Pancreas (tissue), 10 donors: Measurements from ENCODE around the gene FHDC1. TPM values are rescaled to one million over a fixed set of nuclear protein-coding genes. Genes with fewer than 3 reads are reported as not detected.
"Not testable (repeated sequence)": the region's sequence is repeated elsewhere in the genome, so short reads cannot be mapped to it uniquely, and the experiment has no call there.

Source experiments
- ATAC-seq, 4 donors: fragments of 200-7000 bp; cut with Tn5 transposase; one replicate each; pipeline versions ENCODE4 v1.8.0 to v1.9.1; 2020; ENCODE audit warnings: mild to moderate bottlenecking in 4 of 4, moderate library complexity in 4 of 4
- DNase-seq, 6 donors: peaks; one replicate each; pipeline ENCODE4 v3.0.0-alpha.2; 2020
- FAIRE-seq: peaks from 2 replicates; lab custom pipeline; 2012; peaks lifted over from hg19 to GRCh38; lab: Jason Lieb, UNC
- H3K27ac ChIP-seq, 4 donors: fragments of 200-600 bp; sonication (generic); 1 replicate in 3 of 4; 2 replicates in 1 of 4; pipeline versions ENCODE4 v1.5.0 to v1.8.0; 2020
- H3K27me3 ChIP-seq, 4 donors: fragments of 200-600 bp; one replicate each; pipeline ENCODE4 v1.8.0; 2021
- H3K36me3 ChIP-seq, 3 donors: fragments of 200-600 bp; sonication (generic) in 1 of 3; one replicate each; pipeline versions ENCODE4 v1.5.0 to v1.8.0; 2020 to 2021
- H3K4me1 ChIP-seq, 3 donors: fragments of 200-600 bp; one replicate each; pipeline ENCODE4 v1.8.0; 2021
- H3K4me3 ChIP-seq, 4 donors: fragments of 200-600 bp; sonication (generic) in 2 of 4; one replicate each; pipeline versions ENCODE4 v1.5.0 to v1.8.0; 2020 to 2021
- H3K9me3 ChIP-seq, 4 donors: fragments of 200-600 bp; one replicate each; pipeline ENCODE4 v1.8.0; 2021
- CTCF ChIP-seq, 4 donors: fragments of 200-600 bp; sonication (generic) in 3 of 4; IDR thresholded peaks; one replicate each; pipeline versions ENCODE4 v1.5.0 to v1.8.0; 2021; ENCODE audit warnings: antibody characterized with exemption in 4 of 4
- WGBS, 2 donors: extraction: QIAGEN DNeasy Blood & Tissue Kit; methylation state at CpG; one replicate each; pipeline ENCODE4 v1.1.7; 2013; 5-methylcytosine and 5-hydroxymethylcytosine counted together
- intact Hi-C, 3 donors: fragments of 100-400 bp; cut with DNase I; formaldehyde crosslinking; loops; one replicate each; pipeline versions ENCODE4 v1.11.1 to v1.14.2; 2022
- polyA plus RNA-seq, 2 donors: library from polyadenylated mRNA; stranded (reverse); fragments of 200-250 nt; gene quantifications; one replicate each; pipeline ENCODE4 v1.2.3, GENCODE V29; 2013
- total RNA-seq, 6 donors: library from RNA; stranded (reverse); fragmentation: NEBNext Ultra II Directional in 4 of 6; extraction: Animal tissue kit (Norgen Biotek cat#: 25700) in 4 of 6; gene quantifications; one replicate each; pipeline versions ENCODE4 v1.2.1 to v1.2.4, GENCODE V29; 2021 to 2023
- donor health status: healthy with polysubstance abuse.
- donor health status: DM: no; HTN: no; CAD: no; lungs with moderate emphysema.
- donor health status: DM: no; HTN: no; CAD: no.
- donor health status: control.
- donor health status: control.
- donor health status: Bipolar disorder and iron deficiency.
- donor health status: DM: yes; HTN: yes; CAD: no.
- donor health status: DM: no; HTN: no; CAD: no.
- donor health status: DM: no; HTN: no; CAD: no.
- donor health status: DM: yes; HTN: yes; CAD: no.

Gene FHDC1
- total RNA-seq = 1 to 10 TPM in 3 of 6 donors, under 1 TPM in 3; 0.78 to 1.5 (median 1.0) TPM
- polyA plus RNA-seq = 1 to 10 TPM in 1 of 2 donors, under 1 TPM in 1; 0.68 to 1.2 TPM

- Histone ChIP-seq H3K27me3 (no peaks in the 10 kb centered on the region), H3K27ac (peak within 1 kb of the TSS; percentile 62 to 85 (median 75)), H3K36me3 (no peaks in the 10 kb centered on the region), H3K4me3 (peak within 1 kb of the TSS; percentile 55 to 74 (median 69)), H3K4me1 (no peaks in the 10 kb centered on the region), H3K9me3 (no peaks in the 10 kb centered on the region)
- ATAC-seq (peak; percentile 90 to 95 (median 90)), DNase-seq (peak; percentile 82 to 92 (median 87)), FAIRE-seq (no peak)
- 1 to 2% methylated on average over 45 to 75 of the region's 75 CpGs for WGBS, 2 donors
- TF ChIP-seq CTCF (IDR thresholded peaks at IDR 0.05) = no peak
- intact Hi-C loops = no loop called here
Observed at GRCh38 chr4:152935631-152936445, at the start of gene FHDC1. Gene FHDC1, plus strand, starts transcription at chr4:152936323. Its CDS starts 6,735 bp downstream, at chr4:152943058.

DNA sequence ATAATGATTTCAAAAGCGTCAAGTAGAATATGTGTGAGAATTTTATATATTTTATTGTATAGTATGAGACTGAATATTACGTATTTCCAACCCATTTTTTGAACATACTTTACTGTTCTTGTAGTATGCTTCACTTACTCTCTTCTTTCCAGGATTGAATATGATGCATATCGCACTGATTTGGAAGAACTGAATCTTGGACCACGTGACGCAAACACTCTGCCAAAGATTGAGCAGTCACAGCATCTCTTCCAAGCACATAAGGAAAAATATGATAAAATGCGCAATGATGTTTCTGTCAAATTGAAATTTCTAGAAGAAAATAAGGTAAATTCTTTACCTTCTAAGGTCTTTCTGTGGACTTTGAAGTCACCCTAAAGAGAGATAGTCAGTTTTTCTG is 48.1 kb upstream of the FHDC1 start:
- no peak for TF ChIP-seq CTCF (IDR thresholded peaks at IDR 0.05)
- Histone ChIP-seq H3K27ac (no peak overlapping the region), H3K27me3 (no peaks in the 10 kb centered on the region), H3K4me1 (no peaks in the 10 kb centered on the region), H3K36me3 (peaks cover 0 to 4% (median 0%) of the 10 kb centered on the region in 3 donors), H3K4me3 (no peak overlapping the region), H3K9me3 (no peaks in the 10 kb centered on the region)
- WGBS, 2 donors = 92 to 94% methylated on average over 6 of the region's 6 CpGs
- intact Hi-C loops = no loop called here
- DNase-seq (no peak), ATAC-seq (no peak), FAIRE-seq (no peak)

GRCh38 chr4:152892974-152893373 is 43.1 kb upstream of the FHDC1 start:
- Histone ChIP-seq H3K4me3 (no peak overlapping the region), H3K36me3 (peaks cover 0 to 4% (median 0%) of the 10 kb centered on the region in 3 donors), H3K27me3 (no peaks in the 10 kb centered on the region), H3K27ac (no peak overlapping the region), H3K4me1 (no peaks in the 10 kb centered on the region), H3K9me3 (no peaks in the 10 kb centered on the region)
- no peak for DNase-seq
- ATAC-seq = no peak
- intact Hi-C loops = no loop called here
- 86 to 88% methylated on average over 2 of the region's 2 CpGs for WGBS, 2 donors
- FAIRE-seq = peak; percentile 73
- TF ChIP-seq CTCF (IDR thresholded peaks at IDR 0.05) = no peak

DNA sequence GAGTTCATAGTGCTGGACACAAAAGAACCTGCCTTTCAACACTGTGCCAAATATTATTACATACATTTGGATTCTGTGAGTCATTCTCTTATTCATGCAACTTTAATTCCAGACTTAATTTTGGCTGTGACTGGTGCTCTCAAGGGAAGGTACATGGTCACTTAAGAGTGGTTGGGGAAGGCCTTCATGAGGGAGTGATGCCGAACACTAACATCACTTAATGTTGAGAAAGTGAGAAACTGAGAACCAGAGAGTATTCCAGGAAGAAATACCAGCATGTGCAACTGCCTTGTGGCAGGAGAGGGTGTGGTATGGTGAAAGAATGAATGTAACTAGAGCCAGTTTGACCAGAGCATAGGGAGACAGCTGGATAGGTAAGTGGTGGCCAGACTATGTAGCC is 41.5 kb upstream of the FHDC1 start:
- no peaks in the 10 kb centered on the region for H3K27me3 ChIP-seq
- DNase-seq (no peak), FAIRE-seq (no peak), ATAC-seq (no peak)
- peaks cover 0 to 4% (median 0%) of the 10 kb centered on the region in 3 donors for H3K36me3 ChIP-seq
- H3K4me3 ChIP-seq = no peak overlapping the region
- H3K9me3 ChIP-seq = no peaks in the 10 kb centered on the region
- 94 to 100% methylated on average over 1 of the region's 1 CpG for WGBS, 2 donors
- H3K4me1 ChIP-seq = no peaks in the 10 kb centered on the region
- TF ChIP-seq CTCF (IDR thresholded peaks at IDR 0.05) = no peak
- H3K27ac ChIP-seq = no peak overlapping the region
- intact Hi-C loops = no loop called here

- Histone ChIP-seq H3K27ac (no peak overlapping the region), H3K4me3 (no peak overlapping the region), H3K36me3 (peaks cover 0 to 4% (median 0%) of the 10 kb centered on the region in 3 donors), H3K4me1 (no peaks in the 10 kb centered on the region), H3K27me3 (no peaks in the 10 kb centered on the region), H3K9me3 (no peaks in the 10 kb centered on the region)
- FAIRE-seq (no peak), ATAC-seq (no peak), DNase-seq (no peak)
- WGBS, 2 donors = 75% methylated on average over 1 of the region's 1 CpG
- intact Hi-C loops = no loop called here
- no peak for TF ChIP-seq CTCF (IDR thresholded peaks at IDR 0.05)
Observed at GRCh38 chr4:152896811-152897210, 39.3 kb upstream of the FHDC1 start.

DNA sequence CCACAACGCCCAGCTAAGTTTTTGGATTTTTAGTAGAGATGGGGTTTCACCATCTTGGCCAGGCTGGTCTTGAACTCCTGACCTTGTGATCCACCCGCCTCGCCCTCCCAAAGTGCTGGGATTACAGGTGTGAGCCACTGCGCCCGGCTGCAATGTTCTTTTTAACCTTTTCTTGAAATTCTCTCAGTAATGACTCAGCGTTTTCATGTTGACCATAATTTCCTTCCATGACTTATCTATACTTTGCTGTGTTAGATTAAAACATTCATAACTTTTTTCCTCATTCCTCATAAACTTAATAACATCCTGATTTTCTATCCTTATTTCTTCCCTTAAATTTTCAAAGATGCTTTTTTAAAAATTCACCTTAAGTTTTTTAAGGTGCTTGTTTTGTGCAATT is 38.0 kb upstream of the FHDC1 start:
- H3K36me3 ChIP-seq, intact Hi-C loops, H3K4me1 ChIP-seq, DNase-seq, H3K4me3 ChIP-seq, ATAC-seq, H3K27ac ChIP-seq, H3K9me3 ChIP-seq, H3K27me3 ChIP-seq, FAIRE-seq: not testable (repeated sequence)
- WGBS, 2 donors = 94 to 97% methylated on average over 6 of the region's 6 CpGs
